ENCODE data around the gene IPPK.

GRCh38 chr9:92663126-92663525, 6.8 kb downstream of the IPPK start:
- TF ChIP-seq POLR2A (IDR thresholded peaks at IDR 0.05) (no peak), CTCF (IDR thresholded peaks at IDR 0.05 in 4 of 5, conservative IDR thresholded peaks at IDR 0.05 in 1 of 5) (no peak)

All from gastrocnemius medialis (tissue), 4 donors.